OCI-LY7 (cell line): ENCODE measurements around the gene SPRTN. TPM values are rescaled to one million over a fixed set of nuclear protein-coding genes. Genes with fewer than 3 reads are reported as not detected.

ENCODE experiments used
- BruUV-seq: library from RNA; stranded (reverse); fragments of 400-500 nt; replicated peaks from 2 replicates; lab custom pipeline; 2021; lab: Mats Ljungman, UMichigan
- CTCF ChIA-PET: fragments of 300-600 bp; sonication (Branson Sonifier 250); formaldehyde crosslinking; loops from one replicate; lab custom pipeline; 2022; ENCODE audit warnings: antibody characterized with exemption; ENCODE audit not compliant: unreplicated experiment; lab: Charles Lee
- POLR2A ChIA-PET: fragments of 300-600 bp; sonication (Branson Sonifier 250); formaldehyde crosslinking; loops from one replicate; lab custom pipeline; 2022; ENCODE audit warnings: antibody characterized with exemption; lab: Charles Lee
- DNase-seq: peaks from one replicate; pipeline ENCODE4 v3.0.0-alpha.2; 2015; ENCODE audit warnings: low spot score
- H2AFZ ChIP-seq: fragments of 200-600 bp; sonication (generic), shearing (Covaris generic); 2 replicates; pipeline ENCODE4 v1.6.1; 2014; ENCODE audit warnings: mild to moderate bottlenecking, antibody characterized with exemption, low read length, moderate library complexity
- H3K27ac ChIP-seq: fragments of 200-600 bp; sonication (generic); 2 replicates; pipeline ENCODE4 v1.5.1; 2014; ENCODE audit warnings: mixed run types, low read depth, mild to moderate bottlenecking, moderate library complexity, low read length, inconsistent platforms; ENCODE audit not compliant: poor library complexity, severe bottlenecking
- H3K36me3 ChIP-seq: fragments of 200-600 bp; sonication (generic); 2 replicates; pipeline ENCODE4 v1.6.1; 2014; ENCODE audit warnings: mild to moderate bottlenecking, antibody characterized with exemption, low read length, moderate library complexity, mixed read lengths; ENCODE audit not compliant: insufficient read depth
- H3K4me1 ChIP-seq: fragments of 200-600 bp; sonication (generic); 2 replicates; pipeline ENCODE4 v1.5.1; 2014; ENCODE audit warnings: mild to moderate bottlenecking, low read length; ENCODE audit not compliant: insufficient read depth, poor library complexity, severe bottlenecking
- H3K4me2 ChIP-seq: fragments of 200-600 bp; sonication (generic); 2 replicates; pipeline ENCODE4 v1.6.1; 2014; ENCODE audit warnings: mild to moderate bottlenecking, low read length
- H3K4me3 ChIP-seq: fragments of 200-600 bp; sonication (generic); 2 replicates; pipeline ENCODE4 v1.5.1; 2014; ENCODE audit warnings: mild to moderate bottlenecking, low read depth, low read length; ENCODE audit not compliant: poor library complexity, severe bottlenecking
- H3K79me2 ChIP-seq: fragments of 200-600 bp; sonication (generic); 2 replicates; pipeline ENCODE4 v1.6.1; 2016; ENCODE audit warnings: low read depth, mild to moderate bottlenecking, low read length, moderate library complexity, mixed read lengths; ENCODE audit not compliant: insufficient read depth
- H3K9me2 ChIP-seq: fragments of 200-600 bp; sonication (generic); 2 replicates; pipeline ENCODE4 v1.6.1; 2016; ENCODE audit warnings: mild to moderate bottlenecking, low read length, mixed read lengths; ENCODE audit not compliant: insufficient read depth
- H3K9me3 ChIP-seq: fragments of 200-600 bp; sonication (generic); 2 replicates; pipeline ENCODE4 v1.6.1; 2014; ENCODE audit warnings: mild to moderate bottlenecking, mixed run types, low read length, mixed read lengths
- H4K20me1 ChIP-seq: fragments of 200-600 bp; sonication (generic); 2 replicates; pipeline ENCODE4 v1.6.1; 2014; ENCODE audit warnings: mild to moderate bottlenecking, antibody characterized with exemption, low read length, moderate library complexity, mixed read lengths; ENCODE audit not compliant: insufficient read depth
- EZH2phosphoT487 ChIP-seq: fragments of 200-600 bp; sonication (generic); IDR thresholded peaks from 2 replicates; pipeline ENCODE4 v1.6.1; 2018; ENCODE audit warnings: low read depth, borderline replicate concordance, mild to moderate bottlenecking, mixed run types, antibody characterized with exemption, low read length, moderate library complexity, mixed read lengths
- intact Hi-C: fragments of 100-400 bp; cut with micrococcal nuclease; formaldehyde crosslinking; loops from one replicate; pipeline ENCODE4 v1.10.0; 2022; ENCODE audit not compliant: unreplicated experiment
- total RNA-seq, 2 experiments: library from RNA; depleted of rRNA in 1 of 2; stranded (reverse); fragments of >200 nt in 1 of 2; shearing (Covaris generic) in 1 of 2; gene quantifications; 2 replicates each; pipeline ENCODE4 v1.2.3, GENCODE V29; 2014 to 2022
- TF ChIP-seq, protein P1 (sequence below): fragments of 200-600 bp; sonication (generic); conservative IDR thresholded peaks from 2 replicates; pipeline ENCODE4 v1.5.1; 2014; ENCODE audit warnings: mild to moderate bottlenecking, antibody characterized with exemption, low read length, moderate library complexity, mixed read lengths

The SPRTN gene
- total RNA-seq, 2 experiments from 2014 or later: 10.9 to 16.4 TPM

DNA sequence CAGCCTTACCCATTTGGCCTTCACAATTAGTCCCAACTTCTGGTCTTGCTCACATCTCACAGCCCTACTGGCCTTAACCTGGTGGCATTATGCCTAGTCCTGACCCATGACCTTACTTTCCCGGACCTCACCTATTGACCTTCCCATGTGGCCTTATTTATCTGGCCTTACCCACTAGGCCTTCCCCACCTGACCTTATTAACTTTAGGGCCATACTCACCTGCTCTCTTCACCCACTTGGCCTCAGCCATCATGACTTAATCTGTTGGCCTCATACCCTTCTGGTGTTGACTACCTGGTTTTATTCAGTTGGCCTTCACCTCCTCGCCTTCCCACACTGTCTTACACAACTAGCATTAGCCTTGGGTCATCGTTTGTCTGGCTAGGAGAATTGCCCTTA lies 36.1 kb upstream of the SPRTN start:
- no peaks in the 10 kb centered on the region for H3K36me3 ChIP-seq
- no peak overlapping the region for H2AFZ ChIP-seq
- DNase-seq: no peak
- no TSS peak for BruUV-seq
- no peaks in the 10 kb centered on the region for H3K9me2 ChIP-seq
- intact Hi-C loops: no loop called here
- TF ChIP-seq, protein P1, sequence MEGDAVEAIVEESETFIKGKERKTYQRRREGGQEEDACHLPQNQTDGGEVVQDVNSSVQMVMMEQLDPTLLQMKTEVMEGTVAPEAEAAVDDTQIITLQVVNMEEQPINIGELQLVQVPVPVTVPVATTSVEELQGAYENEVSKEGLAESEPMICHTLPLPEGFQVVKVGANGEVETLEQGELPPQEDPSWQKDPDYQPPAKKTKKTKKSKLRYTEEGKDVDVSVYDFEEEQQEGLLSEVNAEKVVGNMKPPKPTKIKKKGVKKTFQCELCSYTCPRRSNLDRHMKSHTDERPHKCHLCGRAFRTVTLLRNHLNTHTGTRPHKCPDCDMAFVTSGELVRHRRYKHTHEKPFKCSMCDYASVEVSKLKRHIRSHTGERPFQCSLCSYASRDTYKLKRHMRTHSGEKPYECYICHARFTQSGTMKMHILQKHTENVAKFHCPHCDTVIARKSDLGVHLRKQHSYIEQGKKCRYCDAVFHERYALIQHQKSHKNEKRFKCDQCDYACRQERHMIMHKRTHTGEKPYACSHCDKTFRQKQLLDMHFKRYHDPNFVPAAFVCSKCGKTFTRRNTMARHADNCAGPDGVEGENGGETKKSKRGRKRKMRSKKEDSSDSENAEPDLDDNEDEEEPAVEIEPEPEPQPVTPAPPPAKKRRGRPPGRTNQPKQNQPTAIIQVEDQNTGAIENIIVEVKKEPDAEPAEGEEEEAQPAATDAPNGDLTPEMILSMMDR: no peak
- H3K4me3 ChIP-seq: no peak overlapping the region
- H3K79me2 ChIP-seq: no peaks in the 10 kb centered on the region
- no peaks in the 10 kb centered on the region for H3K9me3 ChIP-seq
- POLR2A ChIA-PET: no interaction called here
- no peak overlapping the region for H3K4me2 ChIP-seq
- no peaks in the 10 kb centered on the region for H3K4me1 ChIP-seq
- H4K20me1 ChIP-seq: no peaks in the 10 kb centered on the region
- CTCF ChIA-PET: no interaction called here
- H3K27ac ChIP-seq: no peak overlapping the region

DNA sequence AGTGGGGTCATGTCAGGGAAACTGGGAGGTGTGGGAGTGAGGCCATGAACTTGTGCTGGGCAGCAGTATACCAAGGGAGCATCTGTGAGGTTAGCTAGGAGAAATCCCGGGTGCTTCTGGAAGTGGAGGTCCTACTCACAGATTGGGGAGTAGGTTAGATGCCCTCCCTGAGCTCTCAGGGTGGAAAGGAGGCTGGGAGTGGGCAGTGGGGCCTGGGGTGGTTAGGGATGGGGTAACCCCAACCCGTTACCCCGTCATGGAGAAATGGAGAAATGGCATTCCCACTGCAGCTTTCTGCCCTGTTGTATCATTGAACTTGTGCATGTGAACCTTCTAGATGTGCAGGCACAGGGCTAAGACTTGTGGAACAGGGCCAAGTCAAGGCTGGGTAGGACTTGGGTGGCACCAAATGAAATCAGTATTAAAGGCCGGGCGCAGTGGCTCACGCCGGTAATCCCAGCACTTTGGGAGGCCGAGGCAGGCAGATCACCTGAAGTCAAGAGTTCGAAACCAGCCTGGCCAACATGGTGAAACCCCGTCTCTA lies 27.6 kb upstream of the SPRTN start:
- Histone ChIP-seq H2AFZ (no peak overlapping the region), H3K9me2 (no peaks in the 10 kb centered on the region), H3K27ac (no peak overlapping the region), H3K9me3 (no peaks in the 10 kb centered on the region), H4K20me1 (no peaks in the 10 kb centered on the region), H3K4me2 (no peak overlapping the region), H3K4me1 (no peaks in the 10 kb centered on the region), H3K79me2 (no peaks in the 10 kb centered on the region), H3K36me3 (no peaks in the 10 kb centered on the region), H3K4me3 (no peak overlapping the region)
- TF ChIP-seq EZH2phosphoT487: no peak
- TF ChIP-seq, protein P1: no peak
- DNase-seq: no peak
- intact Hi-C loops: no loop called here
- ChIA-PET POLR2A (no interaction called here), CTCF (no interaction called here)
- no TSS peak for BruUV-seq

DNA sequence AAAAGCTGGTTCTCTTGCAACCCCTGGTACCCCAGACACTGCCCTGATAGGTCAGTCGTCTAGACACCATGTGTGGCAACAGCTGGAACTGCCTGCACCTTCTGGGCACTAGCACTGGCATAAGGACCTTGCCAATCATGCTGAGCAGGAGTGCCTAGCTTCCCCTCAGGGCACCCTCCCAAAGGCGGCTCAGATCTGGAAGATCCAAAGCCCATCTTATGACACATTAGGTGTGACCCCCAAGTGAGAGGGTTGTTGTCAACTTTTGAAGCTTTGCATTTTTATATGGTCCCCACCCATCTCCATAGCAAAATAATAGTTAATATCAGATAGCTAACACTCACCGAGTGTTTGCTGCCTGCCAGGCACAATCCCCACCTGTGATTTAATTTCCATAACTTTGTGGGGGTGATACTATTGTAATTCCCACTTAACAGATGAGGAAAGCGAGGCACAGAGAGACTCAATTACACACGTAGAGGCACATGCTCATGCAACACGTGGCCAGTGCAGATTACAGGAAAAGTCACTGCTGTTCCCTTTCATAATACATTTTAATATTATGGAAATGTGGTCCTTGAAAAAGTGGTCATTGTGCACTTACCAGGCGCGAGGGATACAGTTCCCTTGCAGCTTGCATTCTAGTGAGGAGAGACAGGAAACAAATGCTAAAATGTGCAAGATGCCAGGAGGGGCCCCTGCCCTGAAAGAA lies 26.2 kb upstream of the SPRTN start:
- intact Hi-C loops: no loop called here
- Histone ChIP-seq H3K9me3 (no peaks in the 10 kb centered on the region), H3K4me1 (no peaks in the 10 kb centered on the region), H2AFZ (no peak overlapping the region), H3K79me2 (no peaks in the 10 kb centered on the region), H3K4me2 (no peak overlapping the region), H3K27ac (no peak overlapping the region), H4K20me1 (no peaks in the 10 kb centered on the region), H3K4me3 (no peak overlapping the region), H3K9me2 (no peaks in the 10 kb centered on the region), H3K36me3 (no peaks in the 10 kb centered on the region)
- DNase-seq: no peak
- no peak for TF ChIP-seq EZH2phosphoT487
- TF ChIP-seq, protein P1: no peak
- ChIA-PET CTCF (no interaction called here), POLR2A (no interaction called here)
- BruUV-seq: no TSS peak
